ENCODE measurements around the gene STAG2.
A peak's percentile ranks its signal among the peaks of the same experiment; 100 is the strongest.

The STAG2 gene

DNA sequence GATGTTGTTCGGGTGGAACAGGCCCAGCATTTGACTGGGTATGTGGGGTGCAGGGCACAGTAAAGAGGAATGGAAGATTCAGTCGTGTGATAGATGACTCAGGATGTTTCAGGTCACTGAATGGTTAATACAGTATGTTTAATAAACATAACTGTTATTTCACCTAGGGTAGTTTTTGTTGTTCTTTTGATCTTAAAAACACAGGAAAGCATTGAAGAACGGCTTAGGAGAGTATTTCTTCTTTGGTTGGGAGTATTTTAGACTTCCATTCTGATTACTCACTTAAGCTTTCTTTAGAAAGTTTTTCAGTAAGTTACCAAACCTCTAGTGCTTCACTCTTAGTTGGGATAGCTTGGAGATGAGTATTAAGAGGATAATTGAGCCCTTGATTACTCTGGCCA is 62.3 kb downstream of the STAG2 start:
- peak overlapping the region in 1 of 3 experiments; percentile 9 for H3K27ac Mint-ChIP-seq
- TF ChIP-seq, protein P1, sequence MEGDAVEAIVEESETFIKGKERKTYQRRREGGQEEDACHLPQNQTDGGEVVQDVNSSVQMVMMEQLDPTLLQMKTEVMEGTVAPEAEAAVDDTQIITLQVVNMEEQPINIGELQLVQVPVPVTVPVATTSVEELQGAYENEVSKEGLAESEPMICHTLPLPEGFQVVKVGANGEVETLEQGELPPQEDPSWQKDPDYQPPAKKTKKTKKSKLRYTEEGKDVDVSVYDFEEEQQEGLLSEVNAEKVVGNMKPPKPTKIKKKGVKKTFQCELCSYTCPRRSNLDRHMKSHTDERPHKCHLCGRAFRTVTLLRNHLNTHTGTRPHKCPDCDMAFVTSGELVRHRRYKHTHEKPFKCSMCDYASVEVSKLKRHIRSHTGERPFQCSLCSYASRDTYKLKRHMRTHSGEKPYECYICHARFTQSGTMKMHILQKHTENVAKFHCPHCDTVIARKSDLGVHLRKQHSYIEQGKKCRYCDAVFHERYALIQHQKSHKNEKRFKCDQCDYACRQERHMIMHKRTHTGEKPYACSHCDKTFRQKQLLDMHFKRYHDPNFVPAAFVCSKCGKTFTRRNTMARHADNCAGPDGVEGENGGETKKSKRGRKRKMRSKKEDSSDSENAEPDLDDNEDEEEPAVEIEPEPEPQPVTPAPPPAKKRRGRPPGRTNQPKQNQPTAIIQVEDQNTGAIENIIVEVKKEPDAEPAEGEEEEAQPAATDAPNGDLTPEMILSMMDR (IDR thresholded peaks at IDR 0.05; ENCODE audit: unreplicated experiment in 3 of 3) = no peak
- H3K27me3 Mint-ChIP-seq (ENCODE audit: low read depth) = no peaks in the 10 kb centered on the region
- H3K9me3 Mint-ChIP-seq = no peaks in the 10 kb centered on the region
- H3K4me3 Mint-ChIP-seq = no peak overlapping the region
- peaks cover 17% of the 10 kb centered on the region for H3K36me3 Mint-ChIP-seq (ENCODE audit: low read depth)
- H3K4me1 Mint-ChIP-seq = no peaks in the 10 kb centered on the region

- H3K27me3 Mint-ChIP-seq (ENCODE audit: low read depth) = no peaks in the 10 kb centered on the region
- H3K27ac Mint-ChIP-seq = no peak overlapping the region
- no peaks in the 10 kb centered on the region for H3K4me1 Mint-ChIP-seq
- no peak overlapping the region for H3K4me3 Mint-ChIP-seq
- TF ChIP-seq, protein P1 (IDR thresholded peaks at IDR 0.05; ENCODE audit: unreplicated experiment in 3 of 3) = no peak
- H3K36me3 Mint-ChIP-seq (ENCODE audit: low read depth) = peaks cover 21% of the 10 kb centered on the region
- H3K9me3 Mint-ChIP-seq = no peaks in the 10 kb centered on the region
Observed at GRCh38 chrX:124026529-124026928, 65.0 kb downstream of the STAG2 start.

DNA sequence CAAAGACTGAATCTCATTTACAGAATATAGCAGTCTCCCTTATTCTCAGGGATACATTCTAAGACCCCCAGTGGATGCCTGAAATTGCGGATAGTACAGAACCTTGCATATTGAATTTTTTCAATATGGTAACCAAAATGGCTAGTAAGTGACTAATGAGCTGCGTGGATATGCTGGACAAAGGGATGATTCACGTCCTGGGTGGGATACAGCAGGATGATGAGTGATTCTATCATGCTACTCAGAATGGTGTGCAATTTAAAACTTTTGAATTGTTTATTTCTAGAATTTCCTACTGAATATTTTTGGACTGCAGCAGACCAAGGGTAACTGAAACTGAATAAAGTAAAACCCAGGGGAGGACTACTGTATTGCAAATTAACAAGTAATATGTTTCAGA is 66.7 kb downstream of the STAG2 start:
- no peaks in the 10 kb centered on the region for H3K27me3 Mint-ChIP-seq (ENCODE audit: low read depth)
- peaks cover 18% of the 10 kb centered on the region for H3K36me3 Mint-ChIP-seq (ENCODE audit: low read depth)
- no peaks in the 10 kb centered on the region for H3K4me1 Mint-ChIP-seq
- H3K4me3 Mint-ChIP-seq = no peak overlapping the region
- TF ChIP-seq, protein P1 (IDR thresholded peaks at IDR 0.05; ENCODE audit: unreplicated experiment in 3 of 3) = no peak
- H3K27ac Mint-ChIP-seq = no peak overlapping the region
- no peaks in the 10 kb centered on the region for H3K9me3 Mint-ChIP-seq

DNA sequence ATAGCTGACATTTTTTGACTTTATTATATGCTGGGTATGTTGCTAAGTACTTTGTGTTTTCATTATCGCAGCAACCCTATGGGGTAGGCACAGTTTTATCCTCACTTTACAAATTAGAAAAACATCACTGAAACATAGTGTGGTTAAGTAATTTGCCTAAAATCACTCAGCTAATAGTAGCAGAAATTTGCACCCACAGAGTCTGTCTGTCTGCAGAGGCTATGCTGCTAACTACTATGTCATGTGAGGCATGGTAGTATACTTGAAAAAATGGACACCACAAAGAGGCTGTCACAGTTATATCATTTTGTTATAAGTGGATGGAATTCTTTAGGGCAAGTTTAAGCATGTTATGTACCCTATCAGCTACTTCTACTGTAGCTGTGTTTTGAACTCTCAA is 69.0 kb downstream of the STAG2 start:
- Mint-ChIP-seq H3K27me3 (ENCODE audit: low read depth) (no peaks in the 10 kb centered on the region), H3K4me3 (no peak overlapping the region), H3K36me3 (ENCODE audit: low read depth) (peaks cover 15% of the 10 kb centered on the region), H3K9me3 (no peaks in the 10 kb centered on the region), H3K4me1 (no peaks in the 10 kb centered on the region), H3K27ac (no peak overlapping the region)
- TF ChIP-seq, protein P1 (IDR thresholded peaks at IDR 0.05; ENCODE audit: unreplicated experiment in 3 of 3) = no peak

- H3K4me1 Mint-ChIP-seq = no peaks in the 10 kb centered on the region
- H3K4me3 Mint-ChIP-seq = no peak overlapping the region
- no peak overlapping the region for H3K27ac Mint-ChIP-seq
- TF ChIP-seq, protein P1 (IDR thresholded peaks at IDR 0.05; ENCODE audit: unreplicated experiment in 3 of 3) = no peak
- peaks cover 18% of the 10 kb centered on the region for H3K36me3 Mint-ChIP-seq (ENCODE audit: low read depth)
- no peaks in the 10 kb centered on the region for H3K9me3 Mint-ChIP-seq
- H3K27me3 Mint-ChIP-seq (ENCODE audit: low read depth) = no peaks in the 10 kb centered on the region
Observed at GRCh38 chrX:124033821-124034220, 72.3 kb downstream of the STAG2 start.

GRCh38 chrX:124035657-124036056 is 74.2 kb downstream of the STAG2 start:
- Mint-ChIP-seq H3K4me3 (no peak overlapping the region), H3K4me1 (no peaks in the 10 kb centered on the region), H3K9me3 (no peaks in the 10 kb centered on the region), H3K27ac (no peak overlapping the region), H3K36me3 (ENCODE audit: low read depth) (peaks cover 21% of the 10 kb centered on the region), H3K27me3 (ENCODE audit: low read depth) (no peaks in the 10 kb centered on the region)
- TF ChIP-seq, protein P1 (IDR thresholded peaks at IDR 0.05; ENCODE audit: unreplicated experiment in 3 of 3) = no peak

Measured in nephron (organoid).